ENCODE data around the gene SLC18B1.
A peak's percentile ranks its signal among the peaks of the same experiment; 100 is the strongest.

The SLC18B1 gene

DNA sequence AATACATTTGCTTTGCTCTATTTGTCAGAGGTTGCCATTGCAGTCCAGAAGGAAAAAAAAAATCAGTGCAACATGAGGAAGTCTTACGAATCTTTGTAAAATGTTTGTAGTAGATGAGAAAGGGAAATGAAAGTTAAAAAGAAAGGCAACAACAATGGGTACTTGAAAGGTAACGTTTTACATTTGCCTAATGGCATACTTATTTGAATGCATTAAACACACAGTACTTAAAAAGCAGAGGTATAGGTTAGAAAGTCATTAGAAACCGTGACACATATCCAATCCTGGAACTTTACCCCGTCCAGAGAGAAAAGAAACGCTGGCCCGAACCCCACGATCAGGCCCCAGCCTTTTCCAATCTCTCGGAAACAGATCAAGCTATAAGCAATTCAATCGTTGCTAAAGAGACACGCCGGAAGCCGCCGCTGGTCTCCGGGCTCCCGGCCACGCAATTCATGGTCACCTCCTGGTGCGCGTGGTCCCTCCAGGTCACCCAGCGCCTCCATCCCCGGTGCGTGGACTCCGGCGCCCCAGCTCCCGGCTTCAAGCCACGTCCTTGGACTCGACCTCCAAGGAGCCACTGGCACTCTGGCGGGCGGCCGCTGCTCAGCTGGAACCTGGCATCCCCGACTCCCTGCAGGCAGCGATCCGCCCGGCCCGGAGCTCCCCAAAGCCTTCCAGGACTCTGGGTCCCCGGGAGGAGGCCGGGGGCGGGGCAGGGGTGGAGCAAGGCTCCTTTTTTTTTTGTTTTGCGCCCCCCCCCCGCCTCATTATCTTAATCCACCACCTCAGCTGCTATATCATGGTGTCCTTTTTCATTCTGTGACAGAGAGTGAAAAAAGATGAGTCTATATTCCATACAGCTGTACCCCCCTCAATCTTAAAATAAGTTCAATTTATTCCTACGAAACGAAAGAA is at the start of gene SLC18B1:
SLC18B1 (minus strand) TSS at position 687 of the 918 bp plus-strand sequence; CDS start at position 506, 181 bp downstream.
- DNase-seq, result peak; percentile 72

DNA sequence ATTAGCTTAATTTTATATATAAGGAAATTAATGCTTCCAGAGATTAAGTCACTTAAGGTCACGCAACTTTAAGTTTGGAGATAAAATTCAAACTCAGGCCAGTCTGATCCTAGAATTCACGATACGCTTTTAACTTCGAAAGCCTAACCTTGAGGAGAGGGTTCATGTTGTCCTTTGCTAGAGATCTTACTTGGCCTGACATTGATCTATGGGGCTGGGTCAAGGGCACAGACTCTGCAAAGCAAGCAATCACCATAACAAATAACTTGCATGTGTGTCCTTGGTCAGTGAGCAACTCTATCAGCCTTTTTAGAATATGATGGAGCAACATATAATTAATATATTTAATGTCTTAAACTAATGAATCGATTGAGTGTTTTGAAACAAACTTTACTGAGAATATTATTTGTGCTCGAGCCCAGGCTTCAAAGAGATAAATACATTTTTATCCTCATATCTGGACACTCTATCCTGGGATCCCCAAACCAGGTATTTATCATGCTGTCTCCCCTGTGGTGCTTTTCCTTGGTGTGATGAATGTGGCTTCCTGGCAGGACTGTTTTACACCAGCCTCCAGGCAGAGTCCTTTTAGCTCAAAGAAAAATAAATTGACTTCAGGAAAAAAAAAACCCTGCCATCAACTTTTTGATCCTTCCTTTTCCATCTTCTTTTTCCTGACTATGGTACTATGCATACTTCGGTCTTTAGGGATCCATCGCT is 45.0 kb upstream of the SLC18B1 start:
- DNase-seq, result no peak

DNA sequence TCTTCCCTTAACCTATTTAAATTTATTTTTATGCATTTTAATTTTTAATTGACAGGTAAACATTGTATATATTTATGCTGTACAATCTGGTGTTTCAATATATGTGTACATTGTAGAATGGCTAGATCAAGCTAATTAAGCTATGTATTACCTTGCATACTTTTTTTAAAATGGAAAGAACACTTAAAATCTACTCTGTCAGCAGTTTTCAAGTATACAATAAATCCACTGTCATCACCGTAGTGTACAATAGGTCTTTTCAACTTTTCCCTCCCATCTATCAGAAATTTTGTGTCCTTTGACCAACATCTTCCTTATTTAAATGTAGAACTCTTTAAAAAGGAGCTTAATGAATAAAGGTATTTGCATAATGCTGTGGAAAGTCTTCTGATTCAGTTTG is 43.5 kb upstream of the SLC18B1 start:
- DNase-seq, result no peak

- DNase-seq, result no peak
These were observed 34.5 kb upstream of the SLC18B1 start for GRCh38 chr6:132832891-132833290.

GRCh38 chr6:132830334-132830751 is 31.9 kb upstream of the SLC18B1 start:
- DNase-seq, result peak; percentile 22

DNA sequence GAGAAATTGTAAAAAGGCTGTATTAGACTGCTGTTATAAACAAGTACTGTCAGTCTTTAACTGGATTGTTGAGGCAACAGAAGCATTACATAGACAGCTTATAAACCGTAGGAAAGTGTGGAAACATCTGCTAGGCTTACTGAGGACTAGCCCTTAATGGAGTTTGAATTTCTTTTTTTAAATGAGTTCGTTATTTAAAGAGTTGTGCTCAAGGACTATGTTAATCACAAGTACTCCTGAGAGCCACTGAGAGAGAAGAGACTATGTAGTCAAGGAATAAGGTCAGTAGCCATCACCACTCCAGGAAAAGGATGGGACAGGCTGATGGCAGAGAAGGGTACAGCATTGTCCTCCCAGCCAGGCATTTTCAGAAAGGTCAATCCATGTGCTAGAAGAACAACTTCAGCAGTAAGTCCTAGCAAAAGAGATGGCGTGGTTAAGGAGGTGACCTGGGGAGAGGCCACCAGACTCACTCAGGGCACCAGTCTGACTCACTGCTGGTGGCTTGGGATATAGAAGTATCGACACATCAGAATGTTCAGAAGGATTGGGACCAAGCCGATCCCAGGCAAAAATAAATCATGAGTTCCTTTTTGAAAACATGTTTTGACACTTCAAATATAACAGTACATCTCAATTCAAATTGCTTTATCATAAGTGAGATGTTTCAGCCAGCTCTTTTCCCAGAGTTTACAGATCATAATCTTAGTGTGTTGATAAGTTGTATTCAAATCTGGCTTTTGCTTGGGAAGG is 22.4 kb upstream of the SLC18B1 start:
- DNase-seq, result no peak

DNA sequence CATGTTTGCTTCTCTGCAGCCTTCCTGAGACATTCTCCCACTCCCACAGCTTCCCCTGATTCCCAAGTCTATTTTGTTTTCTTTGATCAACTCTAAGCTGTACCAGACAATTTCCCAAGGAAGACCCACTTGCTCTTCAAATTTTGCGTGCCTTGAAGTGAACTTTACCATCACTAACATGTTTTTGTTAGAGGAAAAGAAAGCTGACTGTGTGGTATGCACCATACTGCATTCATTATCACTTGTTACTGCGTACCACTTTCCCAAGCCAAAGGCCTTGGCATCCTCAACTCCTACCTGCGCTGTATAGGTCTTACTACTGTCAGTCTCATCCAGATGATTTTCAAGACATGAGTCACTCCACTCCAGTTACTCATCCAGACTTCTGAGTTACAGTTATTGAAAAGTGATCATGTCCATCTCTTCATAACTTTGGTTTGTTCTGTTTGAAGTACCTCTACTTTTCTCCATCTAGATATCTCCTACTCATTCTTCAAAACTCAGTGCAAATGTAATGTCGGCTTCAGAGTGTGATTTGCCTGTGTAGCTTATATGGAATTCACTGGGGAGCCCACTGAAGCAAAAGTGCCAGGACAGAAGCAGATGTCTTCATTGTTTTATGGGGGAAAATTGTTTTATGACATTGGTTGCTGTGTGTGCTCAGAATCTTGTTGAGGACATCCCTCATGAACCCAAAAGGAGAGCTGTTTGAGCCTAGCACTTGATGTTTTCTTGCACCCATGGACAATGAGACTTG is 21.1 kb upstream of the SLC18B1 start:
- DNase-seq, result no peak

DNA sequence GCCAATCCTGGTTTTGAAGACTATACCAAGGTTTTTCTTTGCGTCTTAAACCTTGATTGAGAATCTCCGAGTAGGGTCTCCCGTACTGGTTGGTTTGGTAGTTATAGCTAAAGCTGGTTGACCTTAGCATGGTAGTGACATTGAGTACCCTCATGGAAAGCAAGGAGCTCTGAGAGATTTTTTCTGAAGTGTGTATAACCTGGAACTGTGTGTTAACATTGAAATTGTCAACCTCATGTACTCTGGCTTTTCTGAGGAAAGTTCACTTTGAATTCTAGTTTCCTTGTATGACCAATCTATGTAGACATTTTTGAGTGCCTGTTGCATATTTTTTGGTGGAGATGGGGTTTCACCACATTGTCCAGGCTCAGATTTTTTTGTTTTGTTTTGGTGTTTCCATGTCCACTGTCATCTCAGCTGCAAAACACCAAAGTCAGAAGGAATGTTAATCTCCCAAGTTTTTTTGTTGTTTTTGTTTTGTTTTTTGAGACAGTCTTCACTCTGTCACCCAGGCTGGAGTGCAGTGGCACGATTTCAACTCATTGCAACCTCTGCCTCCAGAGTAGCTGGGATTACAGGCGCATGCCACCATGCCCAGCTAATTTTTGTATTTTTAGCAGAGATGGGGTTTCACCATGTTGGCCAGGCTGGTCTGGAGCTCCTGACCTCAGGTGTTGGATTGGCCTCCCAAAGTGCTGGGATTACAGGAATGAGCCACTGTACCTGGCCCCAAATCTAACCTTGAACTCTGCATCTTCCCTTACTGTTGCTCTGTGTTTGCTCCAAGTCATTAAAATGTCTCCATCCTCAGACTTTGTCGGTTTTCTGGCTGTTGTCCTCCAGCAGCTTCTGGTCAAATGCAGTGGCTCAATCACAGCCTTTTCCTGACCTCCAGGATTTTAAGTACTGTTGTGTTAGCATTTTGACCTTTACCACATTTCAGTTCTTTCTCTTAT is 20.2 kb upstream of the SLC18B1 start:
- no peak for DNase-seq

- DNase-seq, result no peak
These were observed 19.3 kb upstream of the SLC18B1 start for GRCh38 chr6:132817554-132818403.

DNA sequence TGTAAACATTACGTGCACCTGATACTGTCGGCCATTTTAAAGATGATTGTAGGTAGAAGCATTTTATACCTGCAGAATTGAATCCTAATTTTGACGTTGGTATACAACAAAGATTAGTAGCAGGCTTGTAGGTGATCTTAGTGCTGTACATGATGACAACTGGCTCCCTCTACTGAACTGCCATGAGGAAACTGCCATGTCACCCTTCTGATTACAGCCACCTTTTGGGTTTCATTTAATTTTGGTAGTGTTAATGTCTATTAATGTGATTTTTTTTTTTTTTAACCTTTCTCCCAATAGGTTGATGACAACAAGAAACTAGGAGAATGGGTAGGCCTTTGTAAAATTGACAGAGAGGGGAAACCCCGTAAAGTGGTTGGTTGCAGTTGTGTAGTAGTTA is 18.2 kb upstream of the SLC18B1 start:
- no peak for DNase-seq

GRCh38 chr6:132814716-132815570 is 16.5 kb upstream of the SLC18B1 start:
- no peak for DNase-seq

GRCh38 chr6:132813173-132813856 is 14.9 kb upstream of the SLC18B1 start:
- peak; percentile 61 for DNase-seq

GRCh38 chr6:132812756-132813172 is 14.3 kb upstream of the SLC18B1 start:
- no peak for DNase-seq

DNA sequence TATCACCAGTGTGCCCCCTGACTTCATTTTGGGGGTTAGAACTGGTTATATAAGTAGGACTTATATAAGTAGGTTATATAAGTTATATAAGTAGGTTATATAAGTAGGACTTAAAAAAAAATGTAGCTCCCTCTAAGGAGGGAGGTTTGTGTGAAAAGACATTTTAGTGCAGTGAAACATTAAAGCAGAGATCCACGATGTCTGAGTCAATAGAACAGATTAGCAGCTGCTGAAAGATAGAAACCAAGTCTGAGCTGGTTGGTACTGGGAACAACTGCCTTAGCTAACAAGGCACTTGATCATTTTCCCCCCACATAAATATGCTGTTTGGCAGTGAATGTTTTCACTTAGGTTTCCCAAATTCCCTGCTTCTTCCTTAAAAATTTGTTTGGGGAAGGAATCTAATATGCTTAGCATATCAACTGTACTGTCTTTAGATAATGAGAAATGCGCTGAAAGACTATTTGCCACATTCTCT is 13.9 kb upstream of the SLC18B1 start:
- DNase-seq, result no peak

DNA sequence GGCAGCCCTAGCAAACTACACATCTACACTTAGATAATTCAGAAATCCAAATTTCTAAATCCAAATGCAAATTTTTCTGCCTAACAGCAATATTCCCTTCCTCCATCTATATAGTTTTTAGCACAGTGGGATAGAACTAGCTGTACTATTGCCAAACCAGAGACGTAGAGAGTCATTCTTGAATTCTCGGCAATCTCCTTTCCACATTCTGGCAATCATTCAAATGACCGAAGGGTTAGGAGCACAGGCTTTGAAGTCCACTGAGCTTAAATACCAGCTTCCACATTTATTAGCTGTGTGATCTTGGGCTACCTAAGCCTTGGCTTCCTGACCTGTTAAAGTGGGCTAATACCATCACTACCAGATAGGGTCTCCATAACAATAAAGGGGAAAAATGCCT is 12.8 kb upstream of the SLC18B1 start:
- no peak for DNase-seq

DNA sequence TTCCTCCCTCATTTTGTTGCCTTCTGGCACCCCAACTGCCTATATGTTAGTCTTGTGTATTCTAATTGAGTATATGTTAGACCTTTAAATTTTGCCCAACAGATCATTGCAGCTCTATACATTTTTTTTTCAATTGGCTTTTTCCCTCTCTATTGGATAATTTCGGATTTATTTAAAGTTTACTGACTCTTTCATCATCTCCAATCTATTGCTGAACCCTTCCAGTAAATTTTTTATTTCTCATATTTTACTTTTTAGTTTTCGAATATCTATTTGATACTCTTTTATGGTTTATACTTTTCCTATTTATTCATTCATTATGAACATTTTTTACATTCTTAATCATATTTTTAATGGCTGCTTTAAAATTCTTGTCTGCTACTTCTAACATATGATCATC is 7.1 kb upstream of the SLC18B1 start:
- DNase-seq, result no peak

DNA sequence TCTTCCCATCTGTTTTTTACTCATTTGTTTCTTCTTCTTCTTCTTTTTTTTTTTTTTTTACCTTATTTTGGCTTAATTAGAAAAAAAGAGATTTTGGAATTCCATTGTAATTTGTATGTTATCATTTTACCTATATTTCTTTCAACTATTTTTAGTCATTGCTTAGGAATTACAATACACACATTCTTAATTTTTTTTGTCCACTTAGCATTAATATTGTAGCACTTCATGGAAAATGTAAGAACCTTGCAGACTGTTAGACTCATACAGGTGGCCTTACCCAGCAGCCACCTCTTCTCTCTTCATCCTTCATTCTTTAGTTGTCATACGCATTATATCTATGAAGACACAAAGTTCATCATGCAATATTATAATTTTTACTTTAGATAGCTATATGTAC is 5.8 kb upstream of the SLC18B1 start:
- DNase-seq, result no peak

DNA sequence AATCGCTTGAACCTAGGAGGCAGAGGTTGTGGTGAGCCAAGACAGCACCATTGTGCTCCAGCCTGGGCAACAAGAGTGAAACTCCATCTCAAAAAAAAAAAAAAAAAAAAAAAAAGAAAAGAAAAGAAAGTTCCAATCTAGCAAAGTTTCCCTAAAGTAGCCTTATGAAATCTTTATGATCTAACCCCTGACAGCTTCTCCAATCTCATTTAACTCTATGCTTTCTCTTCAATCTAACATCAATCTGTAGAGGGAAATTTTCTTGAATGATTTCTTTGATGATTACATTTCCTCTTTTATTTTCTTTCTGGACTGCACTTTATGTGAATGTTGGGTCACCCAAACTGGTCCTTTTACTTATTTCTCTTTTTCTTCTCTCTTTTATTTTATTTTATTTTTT is 2.2 kb upstream of the SLC18B1 start:
- no peak for DNase-seq

All from femur (tissue), 1 donor.